HL-60 (cell line): ENCODE data around the gene CLCA4.

ENCODE experiments used
- DNase-seq, 2 experiments: peaks; one replicate each; pipeline ENCODE4 v3.0.0-alpha.2; 2010 to 2020; ENCODE audit warnings: low read depth in 1 of 2, low spot score in 1 of 2
- H3K27ac ChIP-seq: fragments of 250-450 bp; sonication (Bioruptor Pico); replicated peaks from 2 replicates; pipeline ENCODE4 v1.5.1; 2020; ENCODE audit warnings: mild to moderate bottlenecking, moderate library complexity
- H3K27me3 ChIP-seq: fragments of 250-450 bp; sonication (Bioruptor Pico); 2 replicates; pipeline ENCODE4 v1.5.1; 2021; ENCODE audit warnings: mild to moderate bottlenecking, moderate library complexity; ENCODE audit not compliant: insufficient read depth, poor library complexity, severe bottlenecking
- H3K4me3 ChIP-seq: replicated peaks from 2 replicates; pipeline ENCODE4 v1.5.1; 2011; ENCODE audit warnings: mild to moderate bottlenecking, control low read depth, low read length; ENCODE audit not compliant: insufficient read depth
- GABPA ChIP-seq: IDR thresholded peaks from 2 replicates; pipeline ENCODE4 v1.6.1; 2012; ENCODE audit warnings: low read depth
- POLR2AphosphoS5 ChIP-seq: IDR thresholded peaks from 2 replicates; pipeline ENCODE4 v1.6.1; 2012; ENCODE audit warnings: low read depth
- REST ChIP-seq: IDR thresholded peaks from 2 replicates; pipeline ENCODE4 v1.6.1; 2012; ENCODE audit warnings: low read depth; ENCODE audit not compliant: insufficient replicate concordance
- SPI1 ChIP-seq: IDR thresholded peaks from 2 replicates; pipeline ENCODE4 v1.6.1; 2012; ENCODE audit warnings: low read depth, mild to moderate bottlenecking, borderline replicate concordance
- TF ChIP-seq, protein P1 (sequence below): IDR thresholded peaks from one replicate; pipeline ENCODE4 v1.5.1; 2011; ENCODE audit warnings: low read length, control low read depth, inconsistent platforms; ENCODE audit not compliant: insufficient read depth

Gene CLCA4

DNA sequence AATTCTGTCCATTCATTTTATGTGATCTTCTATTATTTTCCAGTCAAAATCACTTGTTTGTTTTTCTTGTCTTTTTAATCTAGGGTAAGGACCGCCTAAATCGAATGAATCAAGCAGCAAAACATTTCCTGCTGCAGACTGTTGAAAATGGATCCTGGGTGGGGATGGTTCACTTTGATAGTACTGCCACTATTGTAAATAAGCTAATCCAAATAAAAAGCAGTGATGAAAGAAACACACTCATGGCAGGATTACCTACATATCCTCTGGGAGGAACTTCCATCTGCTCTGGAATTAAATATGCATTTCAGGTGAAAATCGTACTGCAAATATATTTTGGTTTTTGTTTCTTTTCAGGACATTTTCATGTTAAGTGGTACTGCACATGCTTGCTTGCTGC lies 20.5 kb downstream of the CLCA4 start:
- Histone ChIP-seq H3K27me3 (peaks cover 2% of the 10 kb centered on the region), H3K27ac (no peak overlapping the region), H3K4me3 (no peak overlapping the region)
- DNase-seq, result no peak
- TF ChIP-seq, protein P1, sequence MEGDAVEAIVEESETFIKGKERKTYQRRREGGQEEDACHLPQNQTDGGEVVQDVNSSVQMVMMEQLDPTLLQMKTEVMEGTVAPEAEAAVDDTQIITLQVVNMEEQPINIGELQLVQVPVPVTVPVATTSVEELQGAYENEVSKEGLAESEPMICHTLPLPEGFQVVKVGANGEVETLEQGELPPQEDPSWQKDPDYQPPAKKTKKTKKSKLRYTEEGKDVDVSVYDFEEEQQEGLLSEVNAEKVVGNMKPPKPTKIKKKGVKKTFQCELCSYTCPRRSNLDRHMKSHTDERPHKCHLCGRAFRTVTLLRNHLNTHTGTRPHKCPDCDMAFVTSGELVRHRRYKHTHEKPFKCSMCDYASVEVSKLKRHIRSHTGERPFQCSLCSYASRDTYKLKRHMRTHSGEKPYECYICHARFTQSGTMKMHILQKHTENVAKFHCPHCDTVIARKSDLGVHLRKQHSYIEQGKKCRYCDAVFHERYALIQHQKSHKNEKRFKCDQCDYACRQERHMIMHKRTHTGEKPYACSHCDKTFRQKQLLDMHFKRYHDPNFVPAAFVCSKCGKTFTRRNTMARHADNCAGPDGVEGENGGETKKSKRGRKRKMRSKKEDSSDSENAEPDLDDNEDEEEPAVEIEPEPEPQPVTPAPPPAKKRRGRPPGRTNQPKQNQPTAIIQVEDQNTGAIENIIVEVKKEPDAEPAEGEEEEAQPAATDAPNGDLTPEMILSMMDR, result no peak
- no peak for TF ChIP-seq GABPA
- no peak for TF ChIP-seq POLR2AphosphoS5
- TF ChIP-seq REST, result no peak
- no peak for TF ChIP-seq SPI1

DNA sequence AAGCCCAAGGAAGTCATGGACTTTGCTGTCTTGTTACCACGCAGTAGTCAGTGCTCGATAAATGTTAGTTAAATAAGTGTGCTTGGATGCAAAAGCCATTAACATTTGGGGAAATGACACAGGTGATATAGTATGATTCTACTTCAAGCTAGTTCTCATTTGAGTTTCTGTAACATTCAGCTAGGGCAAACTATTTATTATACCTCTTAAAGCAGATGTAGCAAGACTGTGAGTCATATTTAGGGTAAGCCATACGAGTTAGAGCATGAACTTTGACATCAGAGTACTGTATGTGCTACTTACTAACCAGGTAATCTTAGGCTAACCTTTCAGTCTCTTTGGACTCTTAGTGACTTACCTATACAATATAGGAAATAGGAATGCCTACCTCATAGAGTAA lies 21.0 kb downstream of the CLCA4 start:
- TF ChIP-seq, protein P1, result no peak
- TF ChIP-seq SPI1 (no peak), POLR2AphosphoS5 (no peak), GABPA (no peak), REST (no peak)
- no peak for DNase-seq
- no peak overlapping the region for H3K4me3 ChIP-seq
- peaks cover 2% of the 10 kb centered on the region for H3K27me3 ChIP-seq
- no peak overlapping the region for H3K27ac ChIP-seq

DNA sequence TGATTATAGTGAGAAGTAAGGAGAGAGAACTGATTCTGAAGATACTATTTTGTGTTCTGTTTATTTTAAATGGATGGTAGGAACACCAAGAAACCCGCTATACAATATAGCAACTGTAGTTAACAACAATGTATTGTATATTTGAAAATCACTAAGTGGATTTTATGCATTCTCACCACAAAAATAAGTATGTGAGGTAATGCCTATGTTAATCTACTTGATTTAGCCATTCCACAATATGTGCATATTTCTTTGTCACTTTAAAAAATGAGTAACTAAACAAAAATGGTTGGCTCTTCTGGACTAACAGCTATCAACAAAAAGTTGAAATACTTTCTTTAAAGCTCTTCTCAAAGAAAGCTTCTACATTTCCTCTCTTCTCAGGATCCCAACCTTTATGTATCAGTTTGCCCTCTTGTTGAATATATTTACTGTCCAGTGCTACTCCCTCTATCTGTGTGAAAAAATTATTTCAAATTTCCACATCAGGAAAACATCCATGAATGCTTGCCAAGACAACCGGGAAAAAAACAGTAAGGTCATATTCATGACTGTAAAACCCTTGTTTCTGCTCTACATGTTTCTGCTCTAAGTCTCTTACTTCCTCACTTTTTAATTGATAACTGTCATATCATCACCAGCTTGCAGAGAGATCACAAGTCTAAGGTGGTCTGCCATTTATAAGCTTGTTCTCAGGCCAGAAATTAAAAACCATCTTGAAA lies 27.0 kb downstream of the CLCA4 start:
- no peak for DNase-seq
- H3K27me3 ChIP-seq, result peaks cover 4% of the 10 kb centered on the region
- no peak for TF ChIP-seq SPI1
- TF ChIP-seq POLR2AphosphoS5, result no peak
- TF ChIP-seq GABPA, result no peak
- no peak for TF ChIP-seq REST
- TF ChIP-seq, protein P1, result no peak
- H3K4me3 ChIP-seq, result no peak overlapping the region
- no peak overlapping the region for H3K27ac ChIP-seq
